ENCODE measurements around the gene COL9A3.

COL9A3 gene

DNA sequence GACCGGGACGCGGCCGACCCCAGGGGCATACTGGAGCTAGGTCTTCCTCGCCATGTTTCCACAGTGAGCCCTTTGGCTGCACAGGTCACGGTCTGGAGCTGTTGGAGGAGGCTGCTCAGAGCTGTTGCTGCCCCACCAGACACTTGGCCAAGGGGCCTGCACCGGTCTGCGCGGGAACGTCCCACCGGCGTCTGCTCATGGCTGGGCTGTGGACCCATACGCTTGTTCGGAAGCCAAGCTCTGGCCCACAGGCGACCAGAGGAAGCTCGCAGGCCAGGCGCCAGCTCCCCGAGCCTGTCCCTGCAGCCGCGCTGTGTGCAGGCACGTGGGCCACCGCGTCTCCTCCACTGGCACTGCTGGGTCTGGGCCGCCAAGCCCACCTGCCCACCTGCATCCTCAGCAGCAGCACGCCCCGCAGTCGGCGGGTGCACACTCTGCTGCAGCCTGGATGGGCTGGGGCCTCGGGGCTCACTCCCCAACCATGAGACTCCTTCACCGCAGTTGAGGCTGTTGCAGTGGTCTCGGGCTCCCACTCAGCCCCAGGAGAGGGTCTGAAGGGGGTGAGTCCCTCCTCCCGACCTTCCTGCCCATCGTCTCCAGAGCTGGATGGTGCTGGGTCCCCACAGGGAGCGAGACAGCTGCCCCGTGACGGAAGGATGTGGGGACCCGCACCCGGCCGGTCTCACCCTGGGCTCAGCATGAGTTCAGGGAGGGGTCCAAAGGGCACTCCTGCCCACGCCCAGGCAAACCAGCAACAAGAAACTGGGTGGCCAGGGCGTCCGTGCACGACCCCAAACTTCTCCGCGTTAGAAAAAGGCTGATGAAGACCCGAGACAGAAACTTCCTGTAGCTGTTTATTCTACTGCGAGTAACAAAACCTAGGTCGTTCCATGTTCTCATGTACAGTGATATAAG, 60.3 kb downstream of the COL9A3 start:
- Histone ChIP-seq H3K36me3 (replicated peaks; ENCODE audit: insufficient read depth, low read length) (no peaks in the 10 kb centered on the region), H3K27me3 (replicated peaks; ENCODE audit: insufficient read depth, low read length) (peaks cover 3% of the 10 kb centered on the region), H3K4me2 (ENCODE audit: low read depth, low read length) (no peak overlapping the region), H3K9ac (ENCODE audit: low read length) (no peak overlapping the region), H3K9me2 (replicated peaks; ENCODE audit: insufficient read depth, low read length) (no peaks in the 10 kb centered on the region), H3K4me1 (ENCODE audit: low read length) (0 out of 2 replicates have a peak, but pooled peaks cover 5% of the 10 kb centered on the region), H3K9me3 (replicated peaks; ENCODE audit: insufficient read depth, low read length) (no peaks in the 10 kb centered on the region), H2AFZ (ENCODE audit: low read length) (no peak overlapping the region), H4K20me1 (ENCODE audit: insufficient read depth, low read length) (no peaks in the 10 kb centered on the region), H3F3A (ENCODE audit: insufficient read depth, low read length) (no peaks in the 10 kb centered on the region), H3K27ac (ENCODE audit: low read length) (no peak overlapping the region), H3K4me3 (ENCODE audit: low read length) (no peak overlapping the region), H3K79me2 (ENCODE audit: low read length) (no peaks in the 10 kb centered on the region)
- TF ChIP-seq EZH2 (optimal IDR thresholded peaks at IDR 0.05; ENCODE audit: low read depth, low read length) (no peak), EZH2phosphoT487 (IDR thresholded peaks at IDR 0.05; ENCODE audit: low read length) (no peak)
- TF ChIP-seq, protein P1, sequence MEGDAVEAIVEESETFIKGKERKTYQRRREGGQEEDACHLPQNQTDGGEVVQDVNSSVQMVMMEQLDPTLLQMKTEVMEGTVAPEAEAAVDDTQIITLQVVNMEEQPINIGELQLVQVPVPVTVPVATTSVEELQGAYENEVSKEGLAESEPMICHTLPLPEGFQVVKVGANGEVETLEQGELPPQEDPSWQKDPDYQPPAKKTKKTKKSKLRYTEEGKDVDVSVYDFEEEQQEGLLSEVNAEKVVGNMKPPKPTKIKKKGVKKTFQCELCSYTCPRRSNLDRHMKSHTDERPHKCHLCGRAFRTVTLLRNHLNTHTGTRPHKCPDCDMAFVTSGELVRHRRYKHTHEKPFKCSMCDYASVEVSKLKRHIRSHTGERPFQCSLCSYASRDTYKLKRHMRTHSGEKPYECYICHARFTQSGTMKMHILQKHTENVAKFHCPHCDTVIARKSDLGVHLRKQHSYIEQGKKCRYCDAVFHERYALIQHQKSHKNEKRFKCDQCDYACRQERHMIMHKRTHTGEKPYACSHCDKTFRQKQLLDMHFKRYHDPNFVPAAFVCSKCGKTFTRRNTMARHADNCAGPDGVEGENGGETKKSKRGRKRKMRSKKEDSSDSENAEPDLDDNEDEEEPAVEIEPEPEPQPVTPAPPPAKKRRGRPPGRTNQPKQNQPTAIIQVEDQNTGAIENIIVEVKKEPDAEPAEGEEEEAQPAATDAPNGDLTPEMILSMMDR (IDR thresholded peaks at IDR 0.05; ENCODE audit: low read length): no peak
- DNase-seq: no peak

DNA sequence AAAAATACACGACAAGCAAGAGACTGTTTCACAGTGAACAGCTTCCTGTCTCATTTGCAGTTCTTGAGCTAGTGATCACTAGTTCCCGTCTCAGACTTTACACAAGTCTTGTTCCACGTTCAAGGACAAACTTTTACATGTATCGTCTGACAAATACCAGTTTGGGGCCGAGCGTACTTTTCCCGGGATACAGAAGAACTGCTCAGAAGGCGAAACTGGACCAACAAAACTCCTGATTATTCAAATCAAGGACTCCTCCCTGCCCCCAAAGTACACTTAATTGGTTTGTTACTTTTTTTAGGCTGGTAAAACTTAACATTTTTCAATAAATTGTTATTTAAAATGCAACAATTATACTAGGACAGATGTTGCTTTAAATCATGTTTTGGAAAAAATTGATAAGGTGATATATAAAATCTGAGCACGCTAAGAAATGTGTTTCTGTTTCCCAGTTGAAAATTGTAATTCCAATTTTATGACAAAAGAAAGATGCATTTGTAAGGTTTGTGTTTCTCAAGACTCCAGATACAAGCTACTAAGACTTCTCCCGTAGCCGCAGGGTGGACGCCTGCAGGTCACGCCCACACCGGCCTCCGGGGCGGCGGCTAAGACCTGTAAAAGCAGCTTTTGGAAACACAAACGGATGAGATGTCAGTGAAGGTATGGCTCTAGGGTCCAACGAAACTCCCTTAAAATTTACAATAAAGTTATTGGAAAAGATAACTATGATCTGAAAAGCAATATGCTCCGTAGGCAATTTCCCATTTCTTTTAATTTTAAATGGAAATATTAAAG, 61.6 kb downstream of the COL9A3 start:
- no peak for DNase-seq
- Histone ChIP-seq H3K27me3 (replicated peaks; ENCODE audit: insufficient read depth, low read length) (no peaks in the 10 kb centered on the region), H3K4me3 (ENCODE audit: low read length) (no peak overlapping the region), H2AFZ (ENCODE audit: low read length) (no peak overlapping the region), H3K9me2 (replicated peaks; ENCODE audit: insufficient read depth, low read length) (no peaks in the 10 kb centered on the region), H3K79me2 (ENCODE audit: low read length) (no peaks in the 10 kb centered on the region), H3K4me1 (ENCODE audit: low read length) (0 out of 2 replicates have a peak, but pooled peaks cover 5% of the 10 kb centered on the region), H3F3A (ENCODE audit: insufficient read depth, low read length) (no peaks in the 10 kb centered on the region), H3K27ac (ENCODE audit: low read length) (no peak overlapping the region), H3K9me3 (replicated peaks; ENCODE audit: insufficient read depth, low read length) (no peaks in the 10 kb centered on the region), H4K20me1 (ENCODE audit: insufficient read depth, low read length) (no peaks in the 10 kb centered on the region), H3K36me3 (replicated peaks; ENCODE audit: insufficient read depth, low read length) (no peaks in the 10 kb centered on the region), H3K9ac (ENCODE audit: low read length) (no peak overlapping the region), H3K4me2 (ENCODE audit: low read depth, low read length) (no peak overlapping the region)
- TF ChIP-seq EZH2 (optimal IDR thresholded peaks at IDR 0.05; ENCODE audit: low read depth, low read length) (no peak), EZH2phosphoT487 (IDR thresholded peaks at IDR 0.05; ENCODE audit: low read length) (no peak)
- TF ChIP-seq, protein P1 (IDR thresholded peaks at IDR 0.05; ENCODE audit: low read length): no peak

DNA sequence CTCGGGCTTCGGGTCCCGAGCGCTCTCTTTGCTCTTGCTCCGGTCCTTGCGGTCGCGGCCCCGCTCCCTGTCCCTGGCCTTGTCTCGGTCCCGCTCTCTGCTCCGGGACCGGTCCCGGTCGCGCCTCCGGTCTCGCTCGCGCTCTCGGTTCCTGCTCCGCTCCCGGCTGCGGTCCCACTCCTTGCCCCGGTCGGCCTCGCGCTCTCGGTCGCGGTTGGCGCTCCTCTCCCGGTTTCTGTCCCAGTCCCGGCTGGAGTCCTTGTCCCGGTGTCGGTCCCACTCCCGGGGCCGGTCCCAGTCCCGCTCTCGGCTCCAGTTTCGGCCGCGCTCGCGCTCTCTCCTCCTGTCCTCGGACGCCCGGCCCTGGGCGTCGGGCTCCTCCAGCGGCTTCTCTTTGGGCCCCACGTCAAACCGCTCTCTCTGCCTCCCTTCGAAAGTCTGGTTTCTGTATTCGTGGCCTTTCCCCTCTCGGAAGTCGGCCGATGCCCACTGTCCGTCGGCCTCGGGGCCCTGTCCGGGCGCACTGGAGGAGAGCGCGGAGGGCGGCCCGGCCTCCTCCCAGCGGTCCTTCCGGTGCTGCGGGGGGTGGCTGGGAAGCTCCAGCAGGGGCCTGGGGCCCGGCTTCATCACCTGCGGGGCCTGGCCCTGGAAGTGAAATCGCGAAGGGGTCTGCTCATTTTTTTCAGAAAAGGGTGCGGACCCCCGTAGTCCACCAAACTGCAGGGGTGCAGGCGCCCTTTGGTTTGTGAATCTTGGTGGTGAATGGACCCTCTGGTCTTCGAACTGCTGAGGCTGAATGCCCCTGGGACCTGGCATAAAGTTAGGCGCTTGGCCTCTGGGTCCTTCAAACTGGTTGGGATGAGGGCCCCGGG, 62.7 kb downstream of the COL9A3 start:
- Histone ChIP-seq H3K9ac (ENCODE audit: low read length) (no peak overlapping the region), H3K36me3 (replicated peaks; ENCODE audit: insufficient read depth, low read length) (no peaks in the 10 kb centered on the region), H3K9me3 (replicated peaks; ENCODE audit: insufficient read depth, low read length) (no peaks in the 10 kb centered on the region), H4K20me1 (ENCODE audit: insufficient read depth, low read length) (no peaks in the 10 kb centered on the region), H2AFZ (ENCODE audit: low read length) (no peak overlapping the region), H3K4me2 (ENCODE audit: low read depth, low read length) (no peak overlapping the region), H3K27ac (ENCODE audit: low read length) (no peak overlapping the region), H3K4me3 (ENCODE audit: low read length) (no peak overlapping the region), H3K79me2 (ENCODE audit: low read length) (no peaks in the 10 kb centered on the region), H3K9me2 (replicated peaks; ENCODE audit: insufficient read depth, low read length) (no peaks in the 10 kb centered on the region), H3K4me1 (ENCODE audit: low read length) (0 out of 2 replicates have a peak, but pooled peaks cover 3% of the 10 kb centered on the region), H3F3A (ENCODE audit: insufficient read depth, low read length) (no peaks in the 10 kb centered on the region), H3K27me3 (replicated peaks; ENCODE audit: insufficient read depth, low read length) (no peaks in the 10 kb centered on the region)
- DNase-seq: no peak
- TF ChIP-seq, protein P1 (IDR thresholded peaks at IDR 0.05; ENCODE audit: low read length): no peak

Data from MM.1S (cell line).